ENCODE results near the gene SOWAHC. TPM values are rescaled to one million over a fixed set of nuclear protein-coding genes. Genes with fewer than 3 reads are reported as not detected.
A peak's percentile ranks its signal among the peaks of the same experiment; 100 is the strongest.

The SOWAHC gene
- total RNA-seq, 1 experiment from 2014 or later = 13.1 TPM

GRCh38 chr2:109582928-109583895 lies 31.0 kb upstream of the SOWAHC start:
- Histone ChIP-seq H3K4me3 (ENCODE audit: low read depth, low read length, poor library complexity, severe bottlenecking) (no peak overlapping the region), H3K4me1 (ENCODE audit: insufficient read depth, low read length, poor library complexity, severe bottlenecking) (no peaks in the 10 kb centered on the region), H3K9me3 (ENCODE audit: low read depth, low read length, poor library complexity, severe bottlenecking) (no peaks in the 10 kb centered on the region), H3K27ac (ENCODE audit: low read depth, low read length, poor library complexity, severe bottlenecking) (no peak overlapping the region), H3K27me3 (replicated peaks; ENCODE audit: insufficient read depth, low read depth, low read length, poor library complexity) (no peaks in the 10 kb centered on the region), H3K36me3 (ENCODE audit: insufficient read depth, low read length, poor library complexity, severe bottlenecking) (peaks cover 10% of the 10 kb centered on the region)
- ChIA-PET POLR2A (ENCODE audit: low non-redundant PET) (no interaction called here), CTCF (no interaction called here)
- peak; percentile 20; the same call in 1 of the 2 replicates for TF ChIP-seq CTCF (conservative IDR thresholded peaks at IDR 0.05; ENCODE audit: low read depth, low read length)
- TF ChIP-seq EZH2 (IDR thresholded peaks at IDR 0.05; ENCODE audit: borderline replicate concordance, low read depth, low read length, poor library complexity, severe bottlenecking) = no peak
- peak; percentile 63 for DNase-seq (ENCODE audit: low spot score)
- BruUV-seq (replicated peaks) = no TSS peak
- intact Hi-C loops (cut with micrococcal nuclease; ENCODE audit: unreplicated experiment) = no loop called here

GRCh38 chr2:109586687-109587086 lies 27.5 kb upstream of the SOWAHC start:
- Histone ChIP-seq H3K4me1 (ENCODE audit: insufficient read depth, low read length, poor library complexity, severe bottlenecking) (no peaks in the 10 kb centered on the region), H3K36me3 (ENCODE audit: insufficient read depth, low read length, poor library complexity, severe bottlenecking) (peaks cover 18% of the 10 kb centered on the region), H3K27me3 (replicated peaks; ENCODE audit: insufficient read depth, low read depth, low read length, poor library complexity) (no peaks in the 10 kb centered on the region), H3K4me3 (ENCODE audit: low read depth, low read length, poor library complexity, severe bottlenecking) (no peak overlapping the region), H3K9me3 (ENCODE audit: low read depth, low read length, poor library complexity, severe bottlenecking) (no peaks in the 10 kb centered on the region), H3K27ac (ENCODE audit: low read depth, low read length, poor library complexity, severe bottlenecking) (no peak overlapping the region)
- DNase-seq (ENCODE audit: low spot score) = no peak
- TF ChIP-seq CTCF (conservative IDR thresholded peaks at IDR 0.05; ENCODE audit: low read depth, low read length) (no peak), EZH2 (IDR thresholded peaks at IDR 0.05; ENCODE audit: borderline replicate concordance, low read depth, low read length, poor library complexity, severe bottlenecking) (no peak)
- CTCF ChIA-PET = no interaction called here
- BruUV-seq (replicated peaks) = no TSS peak
- POLR2A ChIA-PET (ENCODE audit: low non-redundant PET) = no interaction called here
- intact Hi-C loops (cut with micrococcal nuclease; ENCODE audit: unreplicated experiment) = no loop called here

GRCh38 chr2:109591206-109591605 lies 23.0 kb upstream of the SOWAHC start:
- POLR2A ChIA-PET (ENCODE audit: low non-redundant PET) = no interaction called here
- Histone ChIP-seq H3K27me3 (replicated peaks; ENCODE audit: insufficient read depth, low read depth, low read length, poor library complexity) (no peaks in the 10 kb centered on the region), H3K4me3 (ENCODE audit: low read depth, low read length, poor library complexity, severe bottlenecking) (no peak overlapping the region), H3K9me3 (ENCODE audit: low read depth, low read length, poor library complexity, severe bottlenecking) (no peaks in the 10 kb centered on the region), H3K27ac (ENCODE audit: low read depth, low read length, poor library complexity, severe bottlenecking) (no peak overlapping the region), H3K4me1 (ENCODE audit: insufficient read depth, low read length, poor library complexity, severe bottlenecking) (peaks cover 5% of the 10 kb centered on the region), H3K36me3 (ENCODE audit: insufficient read depth, low read length, poor library complexity, severe bottlenecking) (peaks cover 8% of the 10 kb centered on the region)
- TF ChIP-seq EZH2 (IDR thresholded peaks at IDR 0.05; ENCODE audit: borderline replicate concordance, low read depth, low read length, poor library complexity, severe bottlenecking) (no peak), CTCF (conservative IDR thresholded peaks at IDR 0.05; ENCODE audit: low read depth, low read length) (no peak)
- DNase-seq (ENCODE audit: low spot score) = no peak
- no TSS peak for BruUV-seq (replicated peaks)
- intact Hi-C loops (cut with micrococcal nuclease; ENCODE audit: unreplicated experiment) = no loop called here
- CTCF ChIA-PET = no interaction called here

Data from A673 (cell line).